Measurements from ENCODE around the gene HDAC10.

HDAC10 gene

GRCh38 chr22:50264946-50265669, 14.0 kb upstream of the HDAC10 start:
- Histone ChIP-seq H3K36me3 (ENCODE audit: control insufficient read depth in 4 of 4, insufficient read depth in 4 of 4, low read length in 3 of 4) (peaks cover 0 to 8% (median 4%) of the 10 kb centered on the region in 4 experiments), H3K4me1 (ENCODE audit: control extremely low read depth in 1 of 4, control insufficient read depth in 4 of 4, insufficient read depth in 4 of 4, low read length in 3 of 4) (peaks cover 0 to 48% (median 44%) of the 10 kb centered on the region in 4 experiments), H3K27ac (ENCODE audit: insufficient read depth in 1 of 2, low read depth in 1 of 2, low read length in 2 of 2, poor library complexity in 1 of 2, severe bottlenecking in 2 of 2) (no peak overlapping the region), H3K9me3 (ENCODE audit: control extremely low read depth in 1 of 5, control insufficient read depth in 4 of 5, insufficient read depth in 2 of 5, low read depth in 1 of 5, low read length in 4 of 5) (peaks cover 0 to 8% (median 0%) of the 10 kb centered on the region in 5 experiments), H3K4me3 (ENCODE audit: control insufficient read depth in 1 of 7, extremely low read depth in 1 of 7, insufficient read depth in 4 of 7, low read depth in 2 of 7, low read length in 6 of 7) (no peak overlapping the region), H3K27me3 (replicated peaks in 2 of 5; ENCODE audit: control insufficient read depth in 4 of 5, insufficient read depth in 5 of 5, low read length in 4 of 5) (peaks cover 0 to 4% (median 0%) of the 10 kb centered on the region in 5 experiments)
- ChIA-PET POLR2A (no interaction called here), CTCF (interaction anchor here (1.2 to 3.8 kb wide), 4 partner anchors 8 to 77 kb away, joined by 3 to 31 read pairs (median 6); partner anchors contain the start of gene HDAC10)
- WGBS (ENCODE audit: insufficient coverage), result 94% methylated on average over 11 of the region's 15 CpGs
- DNase-seq, result no peak

- H3K4me1 ChIP-seq (ENCODE audit: control extremely low read depth in 1 of 4, control insufficient read depth in 4 of 4, insufficient read depth in 4 of 4, low read length in 3 of 4), result peaks cover 0 to 41% (median 38%) of the 10 kb centered on the region in 4 experiments
- ChIA-PET POLR2A (no interaction called here), CTCF (interaction anchor here (1.2 to 3.8 kb wide), 5 partner anchors 8 to 78 kb away, joined by 3 to 31 read pairs (median 5); partner anchors contain the start of gene HDAC10)
- H3K27me3 ChIP-seq (replicated peaks in 2 of 5; ENCODE audit: control insufficient read depth in 4 of 5, insufficient read depth in 5 of 5, low read length in 4 of 5), result peaks cover 0 to 4% (median 0%) of the 10 kb centered on the region in 5 experiments
- H3K36me3 ChIP-seq (ENCODE audit: control insufficient read depth in 4 of 4, insufficient read depth in 4 of 4, low read length in 3 of 4), result peaks cover 0 to 8% (median 4%) of the 10 kb centered on the region in 4 experiments
- 97% methylated on average over 15 of the region's 15 CpGs for WGBS (ENCODE audit: insufficient coverage)
- no peak overlapping the region for H3K27ac ChIP-seq (ENCODE audit: insufficient read depth in 1 of 2, low read depth in 1 of 2, low read length in 2 of 2, poor library complexity in 1 of 2, severe bottlenecking in 2 of 2)
- no peak overlapping the region for H3K4me3 ChIP-seq (ENCODE audit: control insufficient read depth in 1 of 7, extremely low read depth in 1 of 7, insufficient read depth in 4 of 7, low read depth in 2 of 7, low read length in 6 of 7)
- H3K9me3 ChIP-seq (ENCODE audit: control extremely low read depth in 1 of 5, control insufficient read depth in 4 of 5, insufficient read depth in 2 of 5, low read depth in 1 of 5, low read length in 4 of 5), result peaks cover 0 to 8% (median 0%) of the 10 kb centered on the region in 5 experiments
- no peak for DNase-seq
Observed at GRCh38 chr22:50264104-50264745, 13.2 kb upstream of the HDAC10 start.

GRCh38 chr22:50262973-50263617, 12.0 kb upstream of the HDAC10 start:
- no peak overlapping the region for H3K27ac ChIP-seq (ENCODE audit: insufficient read depth in 1 of 2, low read depth in 1 of 2, low read length in 2 of 2, poor library complexity in 1 of 2, severe bottlenecking in 2 of 2)
- H3K4me1 ChIP-seq (ENCODE audit: control extremely low read depth in 1 of 4, control insufficient read depth in 4 of 4, insufficient read depth in 4 of 4, low read length in 3 of 4), result peaks cover 0 to 30% (median 27%) of the 10 kb centered on the region in 4 experiments
- peaks cover 0 to 16% (median 7%) of the 10 kb centered on the region in 4 experiments for H3K36me3 ChIP-seq (ENCODE audit: control insufficient read depth in 4 of 4, insufficient read depth in 4 of 4, low read length in 3 of 4)
- ChIA-PET CTCF (interaction anchor here (0.5 to 3.8 kb wide), 5 partner anchors 10 to 97 kb away, joined by 3 to 31 read pairs (median 6); partner anchors contain the start of gene HDAC10), POLR2A (no interaction called here)
- peaks cover 0 to 8% (median 0%) of the 10 kb centered on the region in 5 experiments for H3K9me3 ChIP-seq (ENCODE audit: control extremely low read depth in 1 of 5, control insufficient read depth in 4 of 5, insufficient read depth in 2 of 5, low read depth in 1 of 5, low read length in 4 of 5)
- H3K4me3 ChIP-seq (ENCODE audit: control insufficient read depth in 1 of 7, extremely low read depth in 1 of 7, insufficient read depth in 4 of 7, low read depth in 2 of 7, low read length in 6 of 7), result peak overlapping the region in 1 of 7 experiments; percentile 72
- no peaks in the 10 kb centered on the region for H3K27me3 ChIP-seq (replicated peaks in 2 of 5; ENCODE audit: control insufficient read depth in 4 of 5, insufficient read depth in 5 of 5, low read length in 4 of 5)
- 81% methylated on average over 9 of the region's 9 CpGs for WGBS (ENCODE audit: insufficient coverage)
- DNase-seq, result no peak

GRCh38 chr22:50262460-50262911, 11.4 kb upstream of the HDAC10 start:
- Histone ChIP-seq H3K27me3 (replicated peaks in 2 of 5; ENCODE audit: control insufficient read depth in 4 of 5, insufficient read depth in 5 of 5, low read length in 4 of 5) (no peaks in the 10 kb centered on the region), H3K27ac (ENCODE audit: insufficient read depth in 1 of 2, low read depth in 1 of 2, low read length in 2 of 2, poor library complexity in 1 of 2, severe bottlenecking in 2 of 2) (no peak overlapping the region)
- CTCF ChIA-PET, result interaction anchor here (0.5 to 3.8 kb wide), 5 partner anchors 10 to 97 kb away, joined by 3 to 31 read pairs (median 6); partner anchors contain the start of gene HDAC10

GRCh38 chr22:50261615-50262459, 10.8 kb upstream of the HDAC10 start, which contains the start of gene MAPK12:
Gene MAPK12 (minus strand): TSS chr22:50261683. CDS start chr22:50261509, 174 bp downstream.
- Histone ChIP-seq H3K9me3 (ENCODE audit: control extremely low read depth in 1 of 5, control insufficient read depth in 4 of 5, insufficient read depth in 2 of 5, low read depth in 1 of 5, low read length in 4 of 5) (peaks cover 0 to 3% (median 0%) of the 10 kb centered on the region in 5 experiments), H3K27ac (ENCODE audit: insufficient read depth in 1 of 2, low read depth in 1 of 2, low read length in 2 of 2, poor library complexity in 1 of 2, severe bottlenecking in 2 of 2) (no peak within 1 kb of the TSS), H3K36me3 (ENCODE audit: control insufficient read depth in 4 of 4, insufficient read depth in 4 of 4, low read length in 3 of 4) (peaks cover 0 to 28% (median 11%) of the 10 kb centered on the region in 4 experiments), H3K4me3 (ENCODE audit: control insufficient read depth in 1 of 7, extremely low read depth in 1 of 7, insufficient read depth in 4 of 7, low read depth in 2 of 7, low read length in 6 of 7) (peak within 1 kb of the TSS; percentile 13 to 72 (median 61)), H3K4me1 (ENCODE audit: control extremely low read depth in 1 of 4, control insufficient read depth in 4 of 4, insufficient read depth in 4 of 4, low read length in 3 of 4) (peaks cover 0 to 26% (median 24%) of the 10 kb centered on the region in 4 experiments), H3K27me3 (replicated peaks in 2 of 5; ENCODE audit: control insufficient read depth in 4 of 5, insufficient read depth in 5 of 5, low read length in 4 of 5) (no peaks in the 10 kb centered on the region)
- ChIA-PET CTCF (interaction anchor here (1.1 to 3.8 kb wide), 3 partner anchors 9 to 80 kb away, joined by 5 to 31 read pairs (median 6); partner anchors contain the start of gene HDAC10), POLR2A (interaction anchor here (0.6 to 1.2 kb wide), 2 partner anchors 9 to 209 kb away, joined by 3 read pairs; no protein-coding TSS in a partner anchor)
- 1% methylated on average over 39 of the region's 61 CpGs for WGBS (ENCODE audit: insufficient coverage)
- no peak for DNase-seq

More at GRCh38 chr22:50262460-50262911, 11.4 kb upstream of the HDAC10 start:
- peak in 2 of 3 donors; percentile 55 to 63 for DNase-seq
- peaks cover 0 to 26% (median 24%) of the 10 kb centered on the region in 4 experiments for H3K4me1 ChIP-seq (ENCODE audit: control extremely low read depth in 1 of 4, control insufficient read depth in 4 of 4, insufficient read depth in 4 of 4, low read length in 3 of 4)
- 16% methylated on average over 7 of the region's 7 CpGs for WGBS (ENCODE audit: insufficient coverage)
- peaks cover 0 to 21% (median 8%) of the 10 kb centered on the region in 4 experiments for H3K36me3 ChIP-seq (ENCODE audit: control insufficient read depth in 4 of 4, insufficient read depth in 4 of 4, low read length in 3 of 4)
- peaks cover 0 to 8% (median 0%) of the 10 kb centered on the region in 5 experiments for H3K9me3 ChIP-seq (ENCODE audit: control extremely low read depth in 1 of 5, control insufficient read depth in 4 of 5, insufficient read depth in 2 of 5, low read depth in 1 of 5, low read length in 4 of 5)
- POLR2A ChIA-PET, result interaction anchor here (0.6 to 1.2 kb wide), 2 partner anchors 10 to 208 kb away, joined by 3 read pairs; no protein-coding TSS in a partner anchor
- H3K4me3 ChIP-seq (ENCODE audit: control insufficient read depth in 1 of 7, extremely low read depth in 1 of 7, insufficient read depth in 4 of 7, low read depth in 2 of 7, low read length in 6 of 7), result peak overlapping the region in 1 of 7 experiments; percentile 72

Data from common myeloid progenitor, CD34-positive (primary cell).